ENCODE measurements around the gene OSBPL9.
"Not testable (repeated sequence)": the region's sequence is repeated elsewhere in the genome, so short reads cannot be mapped to it uniquely, and the experiment has no call there.

Gene OSBPL9

GRCh38 chr1:51639694-51640093, 22.8 kb downstream of the OSBPL9 start:
- no peak for FAIRE-seq

- FAIRE-seq: peak; percentile 21
These were observed 24.2 kb downstream of the OSBPL9 start for GRCh38 chr1:51641096-51641495.

GRCh38 chr1:51642739-51643142, 25.8 kb downstream of the OSBPL9 start:
- no peak for FAIRE-seq

- no peak for FAIRE-seq
These were observed 26.5 kb downstream of the OSBPL9 start for GRCh38 chr1:51643362-51643761.

- no peak for FAIRE-seq
These were observed 27.1 kb downstream of the OSBPL9 start for GRCh38 chr1:51644020-51644419.

GRCh38 chr1:51644533-51645197, 27.8 kb downstream of the OSBPL9 start:
- no peak for FAIRE-seq

- not testable (repeated sequence) for FAIRE-seq
These were observed 29.7 kb downstream of the OSBPL9 start for GRCh38 chr1:51646592-51646991.

GRCh38 chr1:51648180-51649109, 31.6 kb downstream of the OSBPL9 start:
- FAIRE-seq: no peak

- no peak for FAIRE-seq
These were observed 32.8 kb downstream of the OSBPL9 start for GRCh38 chr1:51649593-51650091.

- no peak for FAIRE-seq
These were observed 33.3 kb downstream of the OSBPL9 start for GRCh38 chr1:51650198-51650597.

GRCh38 chr1:51651552-51651942, 34.7 kb downstream of the OSBPL9 start:
- peak; percentile 53 for FAIRE-seq

- FAIRE-seq: no peak
These were observed 35.7 kb downstream of the OSBPL9 start for GRCh38 chr1:51652599-51652998.

- no peak for FAIRE-seq
These were observed 36.2 kb downstream of the OSBPL9 start for GRCh38 chr1:51653127-51653526.

GRCh38 chr1:51654000-51654399, 37.1 kb downstream of the OSBPL9 start:
- no peak for FAIRE-seq

- FAIRE-seq: no peak
These were observed 39.5 kb downstream of the OSBPL9 start for GRCh38 chr1:51656374-51656773.

- FAIRE-seq: no peak
These were observed 43.7 kb downstream of the OSBPL9 start for GRCh38 chr1:51660580-51660979.

- no peak for FAIRE-seq
These were observed 44.2 kb downstream of the OSBPL9 start for GRCh38 chr1:51661081-51661518.

GRCh38 chr1:51663105-51663504, 46.2 kb downstream of the OSBPL9 start:
- FAIRE-seq: no peak

GRCh38 chr1:51663721-51664120, 46.8 kb downstream of the OSBPL9 start:
- FAIRE-seq: no peak

- FAIRE-seq: no peak
These were observed 47.7 kb downstream of the OSBPL9 start for GRCh38 chr1:51664421-51665240.

GRCh38 chr1:51666478-51666877, 49.6 kb downstream of the OSBPL9 start:
- no peak for FAIRE-seq

- FAIRE-seq: no peak
These were observed 50.7 kb downstream of the OSBPL9 start for GRCh38 chr1:51667561-51667960.

GRCh38 chr1:51669272-51669671, 52.4 kb downstream of the OSBPL9 start:
- FAIRE-seq: no peak
